Breast epithelium (tissue), 3 donors: ENCODE measurements around the gene PPP1CB.

Experiments
- POLR2A ChIP-seq: fragments of 450-650 bp; IDR thresholded peaks from one replicate; pipeline ENCODE4 v1.6.1; 2016; ENCODE audit warnings: antibody characterized with exemption, mild to moderate bottlenecking, moderate library complexity
- POLR2AphosphoS5 ChIP-seq, 3 donors: sonication (generic); formaldehyde crosslinking; IDR thresholded peaks; one replicate each; pipeline ENCODE4 v1.6.1; 2017; ENCODE audit warnings: antibody characterized with exemption in 3 of 3

DNA sequence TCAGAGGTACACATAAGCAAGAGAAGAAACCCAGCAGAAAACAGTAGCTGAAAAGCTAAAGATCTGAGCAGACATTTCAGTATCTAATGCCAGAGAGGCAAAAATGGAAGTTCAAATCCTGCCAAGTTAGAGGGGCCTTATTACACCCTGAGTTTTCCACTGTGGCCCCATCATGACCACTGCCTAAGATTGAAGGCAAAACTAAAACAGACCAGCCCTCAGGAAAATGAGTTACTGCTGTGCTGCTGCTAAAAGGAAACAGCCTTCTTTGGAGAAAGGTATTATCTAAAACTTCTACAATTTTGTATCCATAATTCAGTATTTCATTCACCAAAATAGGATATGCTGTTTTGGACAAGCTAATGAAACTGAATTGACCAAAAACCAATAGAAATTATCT lies 16.8 kb downstream of the PPP1CB start:
- no peak for TF ChIP-seq POLR2A
- TF ChIP-seq POLR2AphosphoS5 (IDR thresholded peaks at IDR 0.05): no peak
